Transverse colon (tissue), 4 donors: Measurements from ENCODE around the gene ZNF687. TPM values are rescaled to one million over a fixed set of nuclear protein-coding genes. Genes with fewer than 3 reads are reported as not detected.

ENCODE experiments used
- DNase-seq: peaks from one replicate; pipeline ENCODE4 v3.0.0-alpha.2; 2019
- H3K27ac ChIP-seq, 4 donors: fragments of 200-600 bp; sonication (generic); 2 replicates each; pipeline ENCODE4 v1.5.1; 2016 to 2018; ENCODE audit warnings: inconsistent platforms in 4 of 4
- H3K27me3 ChIP-seq: fragments of 200-600 bp; sonication (generic); 2 replicates; pipeline ENCODE4 v1.5.1; 2017; ENCODE audit warnings: inconsistent platforms
- H3K36me3 ChIP-seq, 4 donors: fragments of 200-600 bp; sonication (generic); 2 replicates each; pipeline ENCODE4 v1.5.1; 2017 to 2019; ENCODE audit warnings: inconsistent platforms in 4 of 4
- H3K4me1 ChIP-seq, 4 donors: fragments of 200-600 bp; sonication (generic); 2 replicates each; pipeline ENCODE4 v1.5.1; 2017 to 2020; ENCODE audit warnings: inconsistent platforms in 4 of 4
- H3K4me3 ChIP-seq, 4 donors: fragments of 200-600 bp; sonication (generic); 1 replicate in 1 of 4; 2 replicates in 3 of 4; pipeline versions ENCODE4 v1.5.1 to v1.6.1; 2017 to 2019; ENCODE audit warnings: inconsistent platforms in 4 of 4
- H3K9me3 ChIP-seq, 2 donors: fragments of 200-600 bp; sonication (generic); 2 replicates each; pipeline ENCODE4 v1.5.1; 2017 to 2019; ENCODE audit warnings: inconsistent platforms in 2 of 2
- CTCF ChIP-seq, 5 experiments: fragments of 200-600 bp in 3 of 5; fragments of 450-650 bp in 2 of 5; sonication (generic) in 3 of 5; IDR thresholded peaks; 1 replicate in 2 of 5; 2 replicates in 3 of 5; pipeline ENCODE4 v1.5.1; 2016 to 2017; ENCODE audit warnings: antibody characterized with exemption in 5 of 5, inconsistent platforms in 3 of 5, mild to moderate bottlenecking in 2 of 5, moderate library complexity in 1 of 5
- EP300 ChIP-seq: sonication (generic); formaldehyde crosslinking; IDR thresholded peaks from one replicate; pipeline ENCODE4 v1.6.1; 2017; ENCODE audit warnings: antibody characterized with exemption, low read depth
- POLR2A ChIP-seq: fragments of 450-650 bp; IDR thresholded peaks from one replicate; pipeline ENCODE4 v1.6.1; 2016; ENCODE audit warnings: antibody characterized with exemption, mild to moderate bottlenecking, moderate library complexity
- POLR2AphosphoS5 ChIP-seq, 3 donors: sonication (generic); formaldehyde crosslinking; IDR thresholded peaks; one replicate each; pipeline ENCODE4 v1.6.1; 2016; ENCODE audit warnings: antibody characterized with exemption in 3 of 3
- WGBS, 2 donors: methylation state at CpG; one replicate each; pipeline ENCODE4 v1.1.5; 2018; ENCODE audit warnings: low coverage in 1 of 2; 5-methylcytosine and 5-hydroxymethylcytosine counted together
- in situ Hi-C, 4 donors: fragments of 200-750 bp; cut with MboI; loops; one replicate each; pipeline versions ENCODE4 v1.15.0 to v1.15.1; 2017; ENCODE audit warnings: low sequenced_read_pairs in 3 of 4, low pct_ligation_motif_present in 1 of 4, low pct_unique_long_range_greater_than_20kb in 1 of 4
- intact Hi-C: fragments of 100-400 bp; cut with DNase I; formaldehyde crosslinking; loops from one replicate; pipeline ENCODE4 v1.15.1; 2023; ENCODE audit warnings: low total_unique reads
- total RNA-seq, 4 donors: library from RNA; depleted of rRNA; stranded (reverse); fragments of >200 nt; gene quantifications; one replicate each; pipeline ENCODE4 v1.1.0, GENCODE V29; 2016

The ZNF687 gene
- total RNA-seq, 4 donors from 2014 or later, result 24.5 to 41.9 (median 31.5) TPM

- peaks cover 0 to 94% (median 42%) of the 10 kb centered on the region in 4 donors for H3K36me3 ChIP-seq
- no peaks in the 10 kb centered on the region for H3K27me3 ChIP-seq
- H3K4me1 ChIP-seq, result no peaks in the 10 kb centered on the region
- no peak for TF ChIP-seq EP300
- TF ChIP-seq CTCF (IDR thresholded peaks at IDR 0.05), result no peak
- TF ChIP-seq POLR2A, result no peak
- TF ChIP-seq POLR2AphosphoS5 (IDR thresholded peaks at IDR 0.05), result no peak
- no peak for DNase-seq
- intact Hi-C loops (no loop called here), in situ Hi-C loops (loop anchor here in 1 of 4 donors (10.0 kb wide), 1 partner anchor 148 kb away; no protein-coding TSS in a partner anchor)
- H3K9me3 ChIP-seq, result no peaks in the 10 kb centered on the region
- H3K4me3 ChIP-seq, result no peak overlapping the region
- WGBS, 2 donors, result 91 to 100% methylated on average over 2 of the region's 2 CpGs
- H3K27ac ChIP-seq, result no peak overlapping the region
These were observed 39.7 kb upstream of the ZNF687 start for GRCh38 chr1:151242442-151242841.

DNA sequence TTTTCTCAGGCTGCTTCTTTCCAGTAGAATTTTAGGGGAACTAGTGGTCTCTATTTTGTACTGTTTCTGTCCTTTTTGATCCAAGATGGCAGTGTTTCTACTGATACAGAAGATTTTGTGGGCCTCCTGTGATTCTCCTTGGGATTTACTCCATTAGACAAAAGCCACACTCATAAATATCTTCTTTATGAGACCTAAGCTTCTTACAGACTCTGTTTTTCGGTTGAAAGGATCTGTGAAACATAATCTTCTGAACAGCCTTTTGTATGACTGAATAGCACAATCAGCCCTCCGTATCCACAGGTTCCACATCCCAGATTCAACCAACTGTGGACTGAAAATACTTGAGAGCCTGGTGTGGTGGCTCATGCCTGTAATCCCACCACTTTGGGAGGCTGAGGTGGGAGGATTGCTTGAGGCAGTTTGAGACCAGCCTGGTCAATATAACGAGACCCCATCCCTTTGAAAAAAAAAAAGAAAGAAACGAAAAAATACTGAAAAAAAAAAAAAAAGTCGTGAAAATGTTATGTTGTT, 38.3 kb upstream of the ZNF687 start:
- no peak for DNase-seq
- Histone ChIP-seq H3K4me3 (no peak overlapping the region), H3K27me3 (no peaks in the 10 kb centered on the region), H3K36me3 (peaks cover 0 to 96% (median 42%) of the 10 kb centered on the region in 4 donors), H3K4me1 (no peaks in the 10 kb centered on the region), H3K9me3 (no peaks in the 10 kb centered on the region), H3K27ac (no peak overlapping the region)
- intact Hi-C loops (no loop called here), in situ Hi-C loops (loop anchor here in 1 of 4 donors (10.0 kb wide), 1 partner anchor 149 kb away; no protein-coding TSS in a partner anchor)
- WGBS, 2 donors, result 68 to 77% methylated on average over 4 to 5 of the region's 5 CpGs
- TF ChIP-seq CTCF (IDR thresholded peaks at IDR 0.05) (no peak), POLR2A (no peak), EP300 (no peak), POLR2AphosphoS5 (IDR thresholded peaks at IDR 0.05) (no peak)

GRCh38 chr1:151246786-151247185, 35.3 kb upstream of the ZNF687 start:
- 85 to 91% methylated on average over 2 of the region's 2 CpGs for WGBS, 2 donors
- Histone ChIP-seq H3K27ac (no peak overlapping the region), H3K27me3 (no peaks in the 10 kb centered on the region), H3K4me3 (no peak overlapping the region), H3K36me3 (peaks cover 0 to 69% (median 28%) of the 10 kb centered on the region in 4 donors), H3K9me3 (no peaks in the 10 kb centered on the region), H3K4me1 (no peaks in the 10 kb centered on the region)
- in situ Hi-C loops, result loop anchor here in 1 of 4 donors (10.0 kb wide), 1 partner anchor 152 kb away; no protein-coding TSS in a partner anchor
- TF ChIP-seq CTCF (IDR thresholded peaks at IDR 0.05) (no peak), POLR2A (no peak), POLR2AphosphoS5 (IDR thresholded peaks at IDR 0.05) (no peak), EP300 (no peak)
- DNase-seq, result no peak
- intact Hi-C loops, result no loop called here

DNA sequence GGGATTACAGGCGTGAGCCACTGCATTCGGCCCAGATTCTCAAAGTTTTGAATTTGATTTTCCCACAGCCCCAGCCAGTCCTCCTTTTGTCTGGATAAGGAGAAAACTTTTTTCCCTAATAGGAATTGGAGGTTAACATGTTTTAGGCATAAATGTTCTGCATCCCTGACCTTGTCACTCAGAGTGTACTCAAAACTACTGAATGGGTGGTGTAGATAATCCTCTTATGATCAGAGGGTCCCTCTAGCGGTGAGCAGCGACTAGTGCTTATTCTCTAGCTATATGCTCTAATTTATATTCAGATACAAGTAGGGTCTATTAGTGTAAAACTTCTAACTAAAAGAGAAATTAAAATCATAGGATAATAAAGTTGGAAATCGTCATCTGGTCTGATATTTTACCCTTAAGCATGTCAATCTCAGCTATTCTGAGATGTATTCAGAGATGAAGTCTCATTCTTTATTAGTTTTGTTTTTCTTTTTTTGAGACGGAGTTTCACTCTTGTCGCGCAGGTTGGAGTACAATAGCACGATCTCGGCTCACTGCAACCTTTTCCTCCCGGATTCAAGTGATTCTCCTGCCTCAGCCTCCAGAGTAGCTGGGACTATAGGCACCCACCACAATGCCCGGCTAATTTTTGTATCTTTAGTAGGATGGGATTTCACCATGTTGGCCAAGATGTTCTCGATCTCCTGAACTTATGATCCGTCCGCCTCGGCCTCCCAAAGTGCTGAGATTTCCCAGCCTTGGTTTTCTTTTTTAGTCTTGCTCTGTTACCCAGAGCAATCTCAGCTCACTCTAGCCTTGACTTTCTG, 30.2 kb upstream of the ZNF687 start:
- TF ChIP-seq CTCF (IDR thresholded peaks at IDR 0.05), result peak; percentile 77 to 88 (median 83)
- TF ChIP-seq POLR2A, result no peak
- H3K9me3 ChIP-seq, result no peaks in the 10 kb centered on the region
- in situ Hi-C loops (no loop called here), intact Hi-C loops (loop anchor here (5.0 kb wide), 1 partner anchor 55 kb away; the partner anchor contains the start of gene PIP5K1A)
- H3K4me1 ChIP-seq, result peaks cover 6 to 14% (median 10%) of the 10 kb centered on the region in 4 donors
- 50 to 66% methylated on average over 8 to 16 of the region's 16 CpGs for WGBS, 2 donors
- no peaks in the 10 kb centered on the region for H3K27me3 ChIP-seq
- peaks cover 0 to 20% (median 10%) of the 10 kb centered on the region in 4 donors for H3K36me3 ChIP-seq
- no peak overlapping the region for H3K27ac ChIP-seq
- DNase-seq, result peak; percentile 66
- H3K4me3 ChIP-seq, result no peak overlapping the region
